Testis (tissue), 2 donors: ENCODE results near the gene AMBP.

Experiments used
- CTCF ChIP-seq, 3 experiments: fragments of 450-650 bp in 2 of 3; fragments of 200-600 bp in 1 of 3; sonication (generic) in 1 of 3; IDR thresholded peaks; one replicate each; pipeline ENCODE4 v1.5.1; 2016 to 2019; ENCODE audit warnings: antibody characterized with exemption in 3 of 3, mild to moderate bottlenecking in 2 of 3, moderate library complexity in 1 of 3
- POLR2A ChIP-seq: fragments of 450-650 bp; IDR thresholded peaks from one replicate; pipeline ENCODE4 v1.6.1; 2017; ENCODE audit warnings: antibody characterized with exemption, mild to moderate bottlenecking, moderate library complexity

GRCh38 chr9:114055061-114055460, 23.0 kb downstream of the AMBP start:
- TF ChIP-seq POLR2A (no peak), CTCF (IDR thresholded peaks at IDR 0.05) (no peak)
